ENCODE data around the gene CEP44. TPM values are rescaled to one million over a fixed set of nuclear protein-coding genes. Genes with fewer than 3 reads are reported as not detected.

Gene CEP44
- total and polyA plus RNA-seq, 2 donors (not counting 1 experiment from before 2014, with no cell fraction given) = 6.7 to 13.5 TPM

DNA sequence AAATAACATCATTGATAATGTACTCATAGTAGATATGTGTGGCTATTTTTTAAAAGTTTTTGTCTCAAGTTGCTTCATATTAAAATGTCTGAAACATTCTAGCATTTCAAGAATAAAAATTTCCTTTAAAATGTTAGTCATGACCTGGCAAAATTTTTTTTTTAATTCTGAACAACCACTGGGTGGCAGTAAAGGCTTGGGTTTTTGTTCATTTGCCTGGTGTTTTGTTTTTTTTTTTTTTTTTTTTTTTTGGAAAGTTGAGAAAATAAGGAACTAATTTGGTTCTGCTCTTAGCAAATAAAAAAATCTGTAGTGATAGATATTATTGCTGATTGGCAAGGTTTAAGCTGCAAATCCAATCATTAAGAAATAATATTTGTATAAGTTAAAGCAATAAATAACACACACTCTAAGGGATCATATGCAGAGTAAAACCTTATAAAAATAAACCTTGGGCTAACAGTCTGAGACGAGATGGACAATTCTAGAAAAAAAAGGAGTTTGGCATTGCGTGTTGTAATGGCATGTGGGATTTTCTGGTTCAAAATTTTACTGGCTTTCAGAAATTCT lies 81.4 kb downstream of the CEP44 start:
- no peak overlapping the region for H2AFZ ChIP-seq (ENCODE audit: low read length)
- H3K9me3 ChIP-seq (ENCODE audit: control insufficient read depth, insufficient read depth, low read depth, low read length) = no peaks in the 10 kb centered on the region
- no peaks in the 10 kb centered on the region for H3K79me2 ChIP-seq (ENCODE audit: control insufficient read depth, insufficient read depth, low read length)
- H3K9ac ChIP-seq (ENCODE audit: insufficient read depth, low read length) = no peak overlapping the region
- TF ChIP-seq, protein P1, sequence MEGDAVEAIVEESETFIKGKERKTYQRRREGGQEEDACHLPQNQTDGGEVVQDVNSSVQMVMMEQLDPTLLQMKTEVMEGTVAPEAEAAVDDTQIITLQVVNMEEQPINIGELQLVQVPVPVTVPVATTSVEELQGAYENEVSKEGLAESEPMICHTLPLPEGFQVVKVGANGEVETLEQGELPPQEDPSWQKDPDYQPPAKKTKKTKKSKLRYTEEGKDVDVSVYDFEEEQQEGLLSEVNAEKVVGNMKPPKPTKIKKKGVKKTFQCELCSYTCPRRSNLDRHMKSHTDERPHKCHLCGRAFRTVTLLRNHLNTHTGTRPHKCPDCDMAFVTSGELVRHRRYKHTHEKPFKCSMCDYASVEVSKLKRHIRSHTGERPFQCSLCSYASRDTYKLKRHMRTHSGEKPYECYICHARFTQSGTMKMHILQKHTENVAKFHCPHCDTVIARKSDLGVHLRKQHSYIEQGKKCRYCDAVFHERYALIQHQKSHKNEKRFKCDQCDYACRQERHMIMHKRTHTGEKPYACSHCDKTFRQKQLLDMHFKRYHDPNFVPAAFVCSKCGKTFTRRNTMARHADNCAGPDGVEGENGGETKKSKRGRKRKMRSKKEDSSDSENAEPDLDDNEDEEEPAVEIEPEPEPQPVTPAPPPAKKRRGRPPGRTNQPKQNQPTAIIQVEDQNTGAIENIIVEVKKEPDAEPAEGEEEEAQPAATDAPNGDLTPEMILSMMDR (conservative IDR thresholded peaks at IDR 0.05 in 1 of 2, IDR thresholded peaks at IDR 0.05 in 1 of 2; ENCODE audit: low read depth in 1 of 2, low read length in 2 of 2) = peak; percentile 25 to 40
- TF ChIP-seq EZH2 (IDR thresholded peaks at IDR 0.05; ENCODE audit: low read length, missing control alignments) = no peak
- H4K20me1 ChIP-seq (ENCODE audit: control insufficient read depth, extremely low read depth, insufficient read depth, low read length) = no peaks in the 10 kb centered on the region
- no peaks in the 10 kb centered on the region for H3K27me3 ChIP-seq (ENCODE audit: control insufficient read depth, insufficient read depth, low read length)
- no peak overlapping the region for H3K4me3 ChIP-seq (replicated peaks in 1 of 4; ENCODE audit: control extremely low read depth in 1 of 4, insufficient read depth in 1 of 4, low read depth in 3 of 4, low read length in 4 of 4)
- DNase-seq (ENCODE audit: low read depth in 2 of 2) = peak; percentile 20 to 61
- no peaks in the 10 kb centered on the region for H3K4me1 ChIP-seq (ENCODE audit: control insufficient read depth, extremely low read depth, insufficient read depth, low read length)
- no peak overlapping the region for H3K4me2 ChIP-seq (ENCODE audit: extremely low read depth, insufficient read depth, low read length)
- H3K36me3 ChIP-seq (ENCODE audit: control insufficient read depth, insufficient read depth, low read length) = no peaks in the 10 kb centered on the region
- H3K27ac ChIP-seq (ENCODE audit: insufficient read depth, low read length) = no peak overlapping the region

DNA sequence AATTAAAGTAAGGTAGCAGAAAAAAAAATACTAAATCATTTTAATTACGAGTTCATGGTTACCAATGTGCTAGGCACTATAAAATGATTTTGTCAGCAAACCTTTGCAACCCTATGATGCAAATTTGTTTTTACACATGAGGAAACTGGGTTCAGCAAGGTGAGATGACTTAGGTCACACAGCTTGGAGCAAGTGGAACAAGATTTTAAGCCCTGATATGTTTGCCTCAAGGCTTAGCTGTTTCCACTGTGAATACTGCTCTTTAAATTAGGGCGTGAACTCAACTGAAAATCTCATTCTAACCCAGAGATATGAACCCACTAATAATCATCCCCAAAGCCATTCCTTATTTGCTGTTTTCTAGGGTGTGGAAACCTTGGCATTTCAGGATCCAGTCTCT lies 86.3 kb downstream of the CEP44 start:
- TF ChIP-seq, protein P1 (conservative IDR thresholded peaks at IDR 0.05 in 1 of 2, IDR thresholded peaks at IDR 0.05 in 1 of 2; ENCODE audit: low read depth in 1 of 2, low read length in 2 of 2) = no peak
- no peak for TF ChIP-seq EZH2 (IDR thresholded peaks at IDR 0.05; ENCODE audit: low read length, missing control alignments)
- Histone ChIP-seq H3K4me3 (replicated peaks in 1 of 4; ENCODE audit: control extremely low read depth in 1 of 4, insufficient read depth in 1 of 4, low read depth in 3 of 4, low read length in 4 of 4) (no peak overlapping the region), H2AFZ (ENCODE audit: low read length) (no peak overlapping the region), H4K20me1 (ENCODE audit: control insufficient read depth, extremely low read depth, insufficient read depth, low read length) (no peaks in the 10 kb centered on the region), H3K79me2 (ENCODE audit: control insufficient read depth, insufficient read depth, low read length) (no peaks in the 10 kb centered on the region), H3K27me3 (ENCODE audit: control insufficient read depth, insufficient read depth, low read length) (no peaks in the 10 kb centered on the region), H3K36me3 (ENCODE audit: control insufficient read depth, insufficient read depth, low read length) (no peaks in the 10 kb centered on the region), H3K4me2 (ENCODE audit: extremely low read depth, insufficient read depth, low read length) (no peak overlapping the region), H3K4me1 (ENCODE audit: control insufficient read depth, extremely low read depth, insufficient read depth, low read length) (no peaks in the 10 kb centered on the region), H3K27ac (ENCODE audit: insufficient read depth, low read length) (no peak overlapping the region), H3K9me3 (ENCODE audit: control insufficient read depth, insufficient read depth, low read depth, low read length) (no peaks in the 10 kb centered on the region), H3K9ac (ENCODE audit: insufficient read depth, low read length) (no peak overlapping the region)
- no peak for DNase-seq (ENCODE audit: low read depth in 2 of 2)

DNA sequence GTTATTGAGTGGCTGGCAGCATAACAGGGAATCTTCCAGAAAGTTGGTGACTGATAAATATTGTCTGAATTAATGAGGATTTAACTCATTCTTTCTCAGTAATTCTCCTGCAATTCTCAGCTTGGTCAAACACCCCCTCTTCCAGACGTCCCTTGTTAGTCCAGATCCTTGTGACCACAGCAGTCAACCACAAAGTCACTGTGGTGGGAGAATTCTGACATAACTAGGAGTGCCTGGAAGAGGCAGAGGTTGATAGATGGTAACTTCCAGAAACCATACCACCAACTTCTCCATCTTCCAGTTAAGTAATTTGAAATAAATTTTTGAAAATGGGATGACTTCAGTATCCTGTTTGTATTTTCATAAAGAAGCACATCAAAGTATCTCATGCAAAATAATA lies 90.1 kb downstream of the CEP44 start:
- H3K4me2 ChIP-seq (ENCODE audit: extremely low read depth, insufficient read depth, low read length) = no peak overlapping the region

More for the DNA sequence above, 90.1 kb downstream of the CEP44 start:
- Histone ChIP-seq H3K4me1 (ENCODE audit: control insufficient read depth, extremely low read depth, insufficient read depth, low read length) (no peaks in the 10 kb centered on the region), H3K9me3 (ENCODE audit: control insufficient read depth, insufficient read depth, low read depth, low read length) (no peaks in the 10 kb centered on the region), H3K4me3 (replicated peaks in 1 of 4; ENCODE audit: control extremely low read depth in 1 of 4, insufficient read depth in 1 of 4, low read depth in 3 of 4, low read length in 4 of 4) (no peak overlapping the region), H3K9ac (ENCODE audit: insufficient read depth, low read length) (no peak overlapping the region), H2AFZ (ENCODE audit: low read length) (no peak overlapping the region), H4K20me1 (ENCODE audit: control insufficient read depth, extremely low read depth, insufficient read depth, low read length) (no peaks in the 10 kb centered on the region), H3K36me3 (ENCODE audit: control insufficient read depth, insufficient read depth, low read length) (no peaks in the 10 kb centered on the region), H3K27me3 (ENCODE audit: control insufficient read depth, insufficient read depth, low read length) (no peaks in the 10 kb centered on the region), H3K27ac (ENCODE audit: insufficient read depth, low read length) (no peak overlapping the region), H3K79me2 (ENCODE audit: control insufficient read depth, insufficient read depth, low read length) (no peaks in the 10 kb centered on the region)
- peak in 1 of 2 donors; percentile 44 for DNase-seq (ENCODE audit: low read depth in 2 of 2)
- no peak for TF ChIP-seq EZH2 (IDR thresholded peaks at IDR 0.05; ENCODE audit: low read length, missing control alignments)
- TF ChIP-seq, protein P1 (conservative IDR thresholded peaks at IDR 0.05 in 1 of 2, IDR thresholded peaks at IDR 0.05 in 1 of 2; ENCODE audit: low read depth in 1 of 2, low read length in 2 of 2) = no peak
